ENCODE results near the gene SLC23A2.

The SLC23A2 gene

GRCh38 chr20:4811661-4812181, 189.6 kb downstream of the SLC23A2 start:
- DNase-seq: peak; percentile 51

- DNase-seq: no peak
Measured at GRCh38 chr20:4811257-4811656, 190.1 kb downstream of the SLC23A2 start.

- DNase-seq: no peak
Measured at GRCh38 chr20:4810426-4811019, 190.8 kb downstream of the SLC23A2 start.

- DNase-seq: no peak
Measured at GRCh38 chr20:4809707-4810106, 191.6 kb downstream of the SLC23A2 start.

- no peak for DNase-seq
Measured at GRCh38 chr20:4808872-4809271, 192.4 kb downstream of the SLC23A2 start.

GRCh38 chr20:4805663-4806449, 195.5 kb downstream of the SLC23A2 start:
- no peak for DNase-seq

- DNase-seq: no peak
Measured at GRCh38 chr20:4802527-4802926, 198.8 kb downstream of the SLC23A2 start.
